AG09309 (cell line): ENCODE measurements around the gene SPRR5.

Experiments
- DNase-seq: peaks from one replicate; pipeline ENCODE4 v3.0.0-alpha.2; 2010; ENCODE audit warnings: low read depth
- H3K4me3 ChIP-seq: 2 replicates; pipeline ENCODE4 v1.5.1; 2011; ENCODE audit warnings: mild to moderate bottlenecking, low read depth, low read length, moderate library complexity; ENCODE audit not compliant: control insufficient read depth
- TF ChIP-seq, protein P1 (sequence below): IDR thresholded peaks from 2 replicates; pipeline ENCODE4 v1.5.1; 2011; ENCODE audit warnings: mild to moderate bottlenecking, low read depth, low read length, inconsistent platforms; ENCODE audit not compliant: insufficient read depth, control insufficient read depth; ENCODE audit errors: missing control alignments

Gene SPRR5

GRCh38 chr1:152946651-152947256 lies at the start of gene SPRR5:
SPRR5 (plus strand) TSS chr1:152947206; CDS start chr1:152948555, 1,349 bp downstream.
- TF ChIP-seq, protein P1, sequence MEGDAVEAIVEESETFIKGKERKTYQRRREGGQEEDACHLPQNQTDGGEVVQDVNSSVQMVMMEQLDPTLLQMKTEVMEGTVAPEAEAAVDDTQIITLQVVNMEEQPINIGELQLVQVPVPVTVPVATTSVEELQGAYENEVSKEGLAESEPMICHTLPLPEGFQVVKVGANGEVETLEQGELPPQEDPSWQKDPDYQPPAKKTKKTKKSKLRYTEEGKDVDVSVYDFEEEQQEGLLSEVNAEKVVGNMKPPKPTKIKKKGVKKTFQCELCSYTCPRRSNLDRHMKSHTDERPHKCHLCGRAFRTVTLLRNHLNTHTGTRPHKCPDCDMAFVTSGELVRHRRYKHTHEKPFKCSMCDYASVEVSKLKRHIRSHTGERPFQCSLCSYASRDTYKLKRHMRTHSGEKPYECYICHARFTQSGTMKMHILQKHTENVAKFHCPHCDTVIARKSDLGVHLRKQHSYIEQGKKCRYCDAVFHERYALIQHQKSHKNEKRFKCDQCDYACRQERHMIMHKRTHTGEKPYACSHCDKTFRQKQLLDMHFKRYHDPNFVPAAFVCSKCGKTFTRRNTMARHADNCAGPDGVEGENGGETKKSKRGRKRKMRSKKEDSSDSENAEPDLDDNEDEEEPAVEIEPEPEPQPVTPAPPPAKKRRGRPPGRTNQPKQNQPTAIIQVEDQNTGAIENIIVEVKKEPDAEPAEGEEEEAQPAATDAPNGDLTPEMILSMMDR = no peak
- DNase-seq = no peak
- H3K4me3 ChIP-seq = no peak within 1 kb of the TSS

DNA sequence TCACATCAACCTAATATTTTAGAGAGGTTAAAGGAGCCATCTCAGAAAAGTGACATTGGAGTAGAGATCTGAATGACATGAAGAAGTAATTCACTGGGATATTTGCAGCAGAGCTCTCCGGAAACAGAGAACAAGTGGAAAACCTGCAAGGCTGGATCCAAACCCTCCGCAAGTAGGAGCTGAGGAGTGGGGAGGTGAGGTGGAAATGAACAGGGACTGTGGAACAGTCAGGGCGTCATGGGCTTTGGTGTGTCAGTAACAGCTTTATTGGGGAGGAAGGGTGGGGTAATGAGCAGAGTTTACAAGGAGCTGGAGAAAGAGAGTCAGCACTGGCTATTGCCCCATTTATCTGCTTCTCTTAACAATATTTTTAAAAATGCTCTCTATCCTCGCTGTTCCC lies 48.0 kb upstream of the SPRR5 start:
- no peak for DNase-seq
- no peak overlapping the region for H3K4me3 ChIP-seq
- TF ChIP-seq, protein P1 = no peak

GRCh38 chr1:152899883-152900282 lies 47.1 kb upstream of the SPRR5 start:
- no peak for DNase-seq
- no peak overlapping the region for H3K4me3 ChIP-seq
- TF ChIP-seq, protein P1 = no peak

GRCh38 chr1:152901631-152902030 lies 45.4 kb upstream of the SPRR5 start:
- DNase-seq = no peak
- TF ChIP-seq, protein P1 = no peak

DNA sequence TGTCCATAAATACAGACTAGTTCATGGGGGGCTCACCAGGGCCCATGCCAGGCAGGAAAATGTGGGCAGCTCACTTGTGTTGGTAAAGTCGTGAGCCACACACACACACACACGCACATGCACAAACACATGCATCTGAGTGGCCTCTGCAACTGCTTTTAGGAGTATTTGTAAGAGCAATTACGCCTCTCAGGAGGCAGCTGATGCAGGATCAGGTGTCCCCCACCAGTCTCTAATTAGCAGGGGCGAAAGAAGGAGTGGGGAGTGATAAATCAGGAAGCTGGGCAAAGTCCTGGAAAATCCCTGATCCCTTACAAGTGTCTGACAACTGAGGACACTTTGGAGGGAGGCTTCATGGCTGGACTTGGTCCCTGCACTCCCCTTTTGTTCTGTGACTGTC lies 44.4 kb upstream of the SPRR5 start:
- TF ChIP-seq, protein P1 = no peak
- DNase-seq = no peak
- H3K4me3 ChIP-seq = no peak overlapping the region

More at GRCh38 chr1:152901631-152902030, 45.4 kb upstream of the SPRR5 start:
- H3K4me3 ChIP-seq = no peak overlapping the region

DNA sequence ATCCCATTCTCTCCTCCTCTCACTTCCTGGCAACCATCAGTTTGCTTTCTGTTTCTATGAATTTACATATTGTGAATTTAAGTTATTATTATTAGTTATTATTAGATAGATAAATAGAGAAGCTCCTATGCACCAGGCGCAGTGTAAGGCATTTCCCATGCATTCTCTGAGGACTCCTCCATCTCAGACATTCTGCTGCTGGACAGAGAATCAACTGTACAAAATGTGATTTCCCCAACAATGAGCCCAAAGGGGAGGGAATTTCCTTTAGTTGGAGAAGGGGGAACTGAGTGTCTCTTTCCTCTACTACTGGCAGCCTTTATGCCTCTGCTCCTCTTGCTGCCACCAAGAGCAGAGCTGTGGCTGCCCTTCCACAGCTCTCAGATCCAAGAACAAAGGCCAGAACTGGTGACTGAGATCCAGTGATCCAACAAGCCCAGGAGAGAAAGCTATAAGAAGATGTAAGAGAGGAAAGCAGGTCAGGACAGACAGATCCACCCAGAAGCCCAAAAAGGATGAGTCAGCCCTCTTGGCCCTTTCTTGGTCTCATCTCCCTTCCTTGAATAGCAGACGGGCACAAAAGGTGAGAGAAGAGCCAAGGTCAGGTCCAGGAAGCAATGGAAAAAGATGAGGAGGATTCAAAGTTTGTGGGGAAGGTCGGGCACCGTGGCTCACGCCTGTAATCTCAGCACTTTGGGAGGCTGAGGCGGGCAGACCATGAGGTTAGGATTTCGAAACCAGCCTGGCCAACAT lies 42.1 kb upstream of the SPRR5 start:
- TF ChIP-seq, protein P1 = no peak
- no peak for DNase-seq
- H3K4me3 ChIP-seq = no peak overlapping the region
